HG02870 (cell line): ENCODE measurements around the gene JPT1.

Experiments used
- ATAC-seq: cut with Tn5 transposase; IDR thresholded peaks from one replicate; pipeline ENCODE4 v1.9.1; 2021; ENCODE audit warnings: mild to moderate bottlenecking, moderate library complexity; ENCODE audit not compliant: unreplicated experiment

JPT1 gene

GRCh38 chr17:75087558-75088453, 66.5 kb downstream of the JPT1 start, which contains the start of gene SLC16A5:
Gene SLC16A5 (plus strand): TSS chr17:75087954. CDS start chr17:75093637, 5,683 bp downstream.
- peak; percentile 42 for ATAC-seq

GRCh38 chr17:75087182-75087557, 67.1 kb downstream of the JPT1 start:
- no peak for ATAC-seq

GRCh38 chr17:75086496-75087181, 67.7 kb downstream of the JPT1 start:
- no peak for ATAC-seq
